NCI-H2029 treated with DMSO at 0.1 percent for 48 hours (cell line): ENCODE measurements around the gene PIAS2.

ENCODE experiments used
- DNase-seq: peaks from one replicate; lab custom pipeline; 2025; lab: John Stamatoyannopoulos, UW

The PIAS2 gene

DNA sequence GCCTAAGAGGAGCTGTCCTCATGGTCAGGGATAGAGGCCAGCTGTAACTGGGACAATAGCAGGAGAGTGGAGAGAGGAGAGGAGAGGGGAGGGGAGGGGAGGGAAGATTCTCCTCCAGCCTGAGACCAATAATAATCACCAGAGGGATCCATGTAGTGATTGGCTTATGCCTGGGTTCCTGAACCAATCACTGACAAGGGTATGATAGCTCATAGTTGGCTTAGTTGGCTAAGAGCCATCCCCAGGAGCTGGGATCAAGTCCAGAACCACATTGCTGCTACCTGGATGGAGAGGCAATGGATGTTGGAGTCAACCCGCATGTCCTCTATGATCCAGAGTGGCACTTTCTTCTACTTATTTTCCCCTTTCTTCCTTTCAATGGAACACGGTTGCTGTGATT lies 152.7 kb downstream of the PIAS2 start:
- no peak for DNase-seq

- DNase-seq: peak; percentile 81
Observed at GRCh38 chr18:46761059-46761769, 156.1 kb downstream of the PIAS2 start.

DNA sequence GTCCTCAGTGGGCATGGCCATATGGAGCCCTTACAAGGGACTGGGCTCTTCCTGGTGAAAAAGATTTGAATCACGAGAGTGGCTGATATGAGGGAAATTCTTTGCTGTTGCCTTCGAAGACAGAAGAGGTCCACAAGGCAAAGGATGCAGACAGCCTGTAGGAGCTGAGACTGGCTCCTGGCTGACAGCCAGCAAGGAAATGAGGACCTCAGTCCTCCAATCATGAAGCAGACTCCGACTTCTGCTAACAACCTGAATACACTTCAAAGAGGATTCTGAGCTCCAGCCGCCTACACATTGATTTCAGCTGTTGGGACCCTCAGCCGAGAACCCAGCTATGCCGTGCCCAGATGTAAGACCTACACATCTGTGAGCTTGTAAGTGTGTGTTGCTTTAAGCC lies 157.4 kb downstream of the PIAS2 start:
- DNase-seq: peak; percentile 38

DNA sequence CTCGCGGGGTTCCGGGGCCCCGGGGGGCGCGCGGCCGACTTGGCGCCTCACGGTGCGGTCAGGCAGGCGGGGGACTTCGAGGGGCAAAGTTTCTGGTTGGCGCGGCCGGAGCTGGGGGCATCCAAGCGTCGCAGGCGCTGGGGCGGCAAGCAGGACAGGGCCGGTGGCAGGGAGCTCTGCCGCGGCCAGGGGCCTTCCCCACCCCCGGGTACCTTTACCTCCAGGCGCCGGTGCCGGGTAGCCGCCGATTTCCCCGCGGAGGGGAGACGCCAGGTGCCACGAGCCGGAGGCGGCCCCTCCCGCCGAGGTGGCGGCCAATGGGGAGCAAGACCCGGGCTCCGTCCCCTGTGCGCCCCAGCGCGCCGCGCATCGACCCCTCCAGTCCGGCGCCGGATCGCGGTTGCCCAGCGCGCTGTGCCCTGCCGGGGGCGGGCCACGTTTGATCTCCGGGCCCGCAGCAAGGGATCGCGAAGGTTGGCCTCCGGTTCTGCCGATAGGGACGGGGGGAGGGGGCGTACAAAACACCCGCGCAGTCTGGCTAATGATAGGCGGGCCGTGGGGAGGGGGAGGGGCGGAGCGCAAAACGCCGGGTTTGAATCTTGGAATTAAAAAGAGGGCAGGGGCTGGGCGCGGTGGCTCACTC lies 160.6 kb downstream of the PIAS2 start, which contains the start of gene ST8SIA5:
ST8SIA5 (minus strand) TSS at position 495 of the 643 bp plus-strand sequence. CDS start 545 bp downstream, outside the sequence.
- DNase-seq: peak; percentile 42

DNA sequence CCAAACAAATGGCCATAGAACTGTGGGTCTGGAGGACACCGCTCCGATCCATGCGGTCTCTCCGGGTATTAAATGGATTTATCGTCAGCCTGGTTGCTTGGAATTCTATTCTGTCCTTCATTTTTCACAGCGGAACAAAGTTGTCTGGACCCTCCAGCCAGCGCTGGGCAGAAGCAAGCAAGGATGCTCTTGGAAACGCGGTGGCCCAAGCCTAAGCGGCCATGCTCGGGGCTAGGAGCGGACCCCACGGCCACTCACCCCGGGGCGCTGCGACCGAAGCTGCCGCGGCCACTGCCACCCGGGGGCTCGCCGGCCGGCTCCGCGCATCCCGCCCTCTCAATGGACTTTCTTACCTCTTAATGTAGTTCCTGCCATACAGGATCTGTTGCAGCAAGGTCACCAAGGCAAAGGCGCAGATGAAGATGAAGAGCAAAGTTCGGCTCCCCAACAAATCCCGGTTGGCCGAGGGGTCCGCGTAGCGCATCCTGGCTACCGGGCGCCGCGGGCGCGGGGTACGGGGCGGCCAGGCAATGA lies 161.2 kb downstream of the PIAS2 start:
- no peak for DNase-seq

DNA sequence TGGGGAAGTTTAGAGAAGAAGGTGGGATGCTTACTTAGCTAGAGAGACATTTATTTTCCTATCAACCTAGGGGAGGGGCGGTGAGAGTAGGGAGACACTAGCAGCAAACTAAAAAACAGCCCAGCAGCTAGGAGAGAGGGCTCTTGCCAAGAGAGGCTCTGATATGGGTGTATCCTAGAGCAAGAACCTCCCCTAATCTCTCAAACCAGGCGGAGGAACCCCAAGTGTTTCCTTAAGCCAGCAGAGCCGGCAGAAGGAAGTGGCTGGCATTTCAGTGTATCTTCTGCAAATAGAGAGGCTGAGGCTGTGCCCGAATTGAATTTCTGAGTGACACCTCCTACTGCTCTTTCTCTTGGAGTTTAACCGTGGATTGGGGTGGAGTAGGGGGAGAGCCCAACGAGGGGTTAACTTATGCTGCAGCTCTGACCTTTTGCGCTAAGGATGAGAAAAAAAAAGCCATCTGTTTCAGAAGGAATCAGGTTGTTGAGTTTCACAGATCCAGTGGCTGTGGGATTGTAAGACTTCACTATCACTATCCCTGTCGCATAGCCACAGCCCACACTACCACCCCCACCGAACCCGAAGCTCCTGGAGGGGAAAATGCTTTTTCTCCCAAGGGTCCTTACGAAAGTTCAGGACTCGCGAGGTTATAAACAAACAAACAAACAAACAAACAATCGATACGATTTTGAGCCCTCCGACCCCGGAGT lies 161.8 kb downstream of the PIAS2 start:
- no peak for DNase-seq

DNA sequence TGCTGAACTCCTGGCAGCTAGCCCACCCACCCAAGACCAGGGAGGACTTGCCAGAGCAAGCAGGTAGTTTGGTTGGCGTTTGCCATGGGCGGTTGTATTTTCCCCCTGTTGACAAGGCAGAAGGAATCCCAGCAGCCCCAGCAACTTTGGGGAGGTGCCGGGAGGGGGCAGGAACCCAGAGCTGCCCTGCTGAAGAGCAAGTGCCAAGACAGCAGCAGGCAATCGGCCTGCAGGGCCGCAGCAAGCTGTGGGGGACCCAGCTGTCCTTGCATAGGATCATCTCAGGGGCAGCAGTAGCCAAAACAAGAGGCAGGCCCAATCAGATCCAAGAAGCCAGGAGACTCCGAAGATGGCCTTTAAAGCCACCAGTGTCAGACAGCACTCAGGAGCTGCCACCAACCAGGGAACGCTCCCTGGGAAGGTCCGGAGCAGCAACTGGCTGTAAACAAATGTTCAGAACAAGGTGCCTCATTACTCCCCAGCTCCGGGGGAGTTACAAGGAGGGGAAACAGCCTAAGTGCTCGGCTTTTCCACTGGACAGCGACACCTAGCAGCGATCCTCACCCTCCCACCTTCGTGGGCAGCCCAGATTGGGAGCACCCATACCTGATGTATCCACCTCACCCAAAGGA lies 162.5 kb downstream of the PIAS2 start:
- no peak for DNase-seq

DNA sequence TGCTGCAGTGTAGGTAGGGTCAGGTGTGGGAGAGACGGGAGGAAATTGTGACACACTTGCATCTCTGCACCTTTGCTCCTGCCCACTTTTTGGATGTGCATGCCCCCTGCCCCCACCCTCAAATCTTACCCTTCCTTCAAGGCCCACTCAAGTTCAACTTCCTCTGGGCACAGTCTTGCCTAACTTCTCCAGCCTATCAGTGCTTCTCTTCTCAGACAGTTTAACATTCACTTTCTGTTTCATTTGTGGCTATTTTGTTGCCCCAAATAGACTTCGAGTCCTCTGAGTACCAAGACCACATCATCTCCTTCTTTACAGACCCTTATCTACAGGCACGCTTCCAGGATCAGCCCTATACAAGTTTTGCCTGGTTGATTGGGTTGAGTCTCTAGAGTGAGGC lies 163.1 kb downstream of the PIAS2 start:
- no peak for DNase-seq
